ENCODE results near the gene FLVCR2. TPM values are rescaled to one million over a fixed set of nuclear protein-coding genes. Genes with fewer than 3 reads are reported as not detected.

The FLVCR2 gene, protein sequence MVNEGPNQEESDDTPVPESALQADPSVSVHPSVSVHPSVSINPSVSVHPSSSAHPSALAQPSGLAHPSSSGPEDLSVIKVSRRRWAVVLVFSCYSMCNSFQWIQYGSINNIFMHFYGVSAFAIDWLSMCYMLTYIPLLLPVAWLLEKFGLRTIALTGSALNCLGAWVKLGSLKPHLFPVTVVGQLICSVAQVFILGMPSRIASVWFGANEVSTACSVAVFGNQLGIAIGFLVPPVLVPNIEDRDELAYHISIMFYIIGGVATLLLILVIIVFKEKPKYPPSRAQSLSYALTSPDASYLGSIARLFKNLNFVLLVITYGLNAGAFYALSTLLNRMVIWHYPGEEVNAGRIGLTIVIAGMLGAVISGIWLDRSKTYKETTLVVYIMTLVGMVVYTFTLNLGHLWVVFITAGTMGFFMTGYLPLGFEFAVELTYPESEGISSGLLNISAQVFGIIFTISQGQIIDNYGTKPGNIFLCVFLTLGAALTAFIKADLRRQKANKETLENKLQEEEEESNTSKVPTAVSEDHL
- 0.60 and 1.1 TPM in 2 replicates for total RNA-seq

DNA sequence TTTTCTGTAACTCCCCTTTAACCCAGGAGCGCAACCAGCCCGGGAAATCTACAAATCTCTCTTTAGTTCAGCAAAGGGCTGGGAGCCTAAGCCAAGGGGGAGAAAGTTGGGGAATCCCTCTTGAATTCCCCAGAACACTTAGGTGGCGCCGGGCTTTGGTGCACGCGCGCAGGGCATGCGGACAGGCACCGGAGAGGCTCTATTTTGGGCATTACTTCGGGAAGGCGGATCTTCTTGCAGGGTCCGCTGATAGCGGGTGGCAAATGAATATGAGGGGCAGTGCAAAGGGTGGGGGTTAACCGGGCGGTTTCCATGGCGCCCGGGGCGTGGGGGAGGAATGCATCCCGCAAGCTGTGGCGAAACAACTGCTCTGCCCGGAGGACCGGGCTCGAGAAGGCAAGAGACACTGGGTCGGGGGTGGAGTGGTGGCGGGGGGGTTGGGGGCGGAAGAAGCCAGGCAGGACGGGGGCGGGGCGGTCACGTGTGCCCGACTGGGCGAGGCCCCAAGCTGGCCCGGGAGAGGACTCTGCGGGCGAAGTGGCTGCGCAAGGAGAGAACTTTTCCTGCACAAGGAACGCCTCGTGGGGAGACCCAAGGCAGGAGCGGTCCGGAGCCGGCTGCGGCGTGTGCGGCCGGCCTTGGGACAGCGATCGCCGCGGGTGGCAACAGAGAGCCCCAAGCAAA is at the start of gene FLVCR2:
Gene FLVCR2 (plus strand): TSS at position 519 of the 684 bp plus-strand sequence. CDS start 353 bp downstream, outside the sequence.

DNA sequence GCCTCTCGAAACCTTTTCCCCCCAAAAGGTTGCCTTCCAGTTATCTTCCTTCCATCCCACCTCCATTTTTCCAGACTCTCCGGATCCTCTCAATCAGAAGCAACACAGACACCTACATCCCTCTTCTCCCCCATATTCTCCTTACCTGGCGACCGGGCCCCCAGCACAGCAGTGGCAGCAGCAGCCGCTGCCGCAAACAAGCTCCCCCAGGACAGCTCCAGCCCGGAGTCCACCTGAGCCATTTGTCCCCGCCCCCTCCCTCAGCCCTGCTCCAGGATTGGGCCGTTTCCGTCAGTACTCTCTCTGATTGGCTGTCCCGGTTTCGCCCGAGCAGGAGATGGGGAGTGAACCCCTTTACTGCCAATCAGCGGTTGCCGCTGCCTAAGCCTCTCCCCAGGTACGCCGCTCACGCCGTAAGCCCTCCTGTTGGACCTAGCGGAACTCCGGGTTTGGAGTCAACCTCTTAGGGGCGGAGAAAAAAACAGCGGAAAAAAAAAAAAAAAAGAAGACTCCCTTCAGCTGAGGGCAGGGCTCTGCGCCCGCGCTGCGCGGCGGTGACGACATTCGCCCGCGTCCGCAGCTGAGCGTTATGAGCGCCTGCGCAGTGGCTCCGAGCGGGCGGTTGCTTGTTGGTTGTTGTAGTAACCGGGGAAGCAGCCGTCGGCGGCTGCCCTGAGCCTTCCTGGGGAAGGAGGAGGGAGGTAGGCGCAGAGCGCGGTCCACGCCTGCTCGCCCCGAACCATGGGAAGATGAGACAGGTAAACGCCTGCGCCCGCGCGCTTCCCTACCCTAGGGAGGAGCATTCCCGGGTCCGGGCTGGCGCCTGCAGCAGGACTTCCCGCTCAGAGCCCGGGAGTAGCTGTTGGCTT is 82.4 kb downstream of the FLVCR2 start, which contains the start of the genes ERG28 and TTLL5:
Gene ERG28 (minus strand): TSS at position 247 of the 869 bp plus-strand sequence. CDS start 3,374 bp downstream, outside the sequence.
Gene TTLL5 (plus strand): TSS at position 617 of the 869 bp plus-strand sequence. CDS start 1,904 bp downstream, outside the sequence.

Other genes starting within 250 kb of the FLVCR2 start
- gene JDP2, start 150.6 kb upstream of the FLVCR2 start, total RNA-seq = 29.8 and 52.7 TPM in 2 replicates
- gene BATF, start 56.2 kb upstream of the FLVCR2 start, total RNA-seq = not detected in 2 replicates
- 3.4 and 5.4 TPM in 2 replicates for gene ERG28, start 82.3 kb downstream of the FLVCR2 start, total RNA-seq
- gene TTLL5, start 82.6 kb downstream of the FLVCR2 start, total RNA-seq = 17.3 and 19.6 TPM in 2 replicates